Measurements from ENCODE around the gene BCL2L1.

DNA sequence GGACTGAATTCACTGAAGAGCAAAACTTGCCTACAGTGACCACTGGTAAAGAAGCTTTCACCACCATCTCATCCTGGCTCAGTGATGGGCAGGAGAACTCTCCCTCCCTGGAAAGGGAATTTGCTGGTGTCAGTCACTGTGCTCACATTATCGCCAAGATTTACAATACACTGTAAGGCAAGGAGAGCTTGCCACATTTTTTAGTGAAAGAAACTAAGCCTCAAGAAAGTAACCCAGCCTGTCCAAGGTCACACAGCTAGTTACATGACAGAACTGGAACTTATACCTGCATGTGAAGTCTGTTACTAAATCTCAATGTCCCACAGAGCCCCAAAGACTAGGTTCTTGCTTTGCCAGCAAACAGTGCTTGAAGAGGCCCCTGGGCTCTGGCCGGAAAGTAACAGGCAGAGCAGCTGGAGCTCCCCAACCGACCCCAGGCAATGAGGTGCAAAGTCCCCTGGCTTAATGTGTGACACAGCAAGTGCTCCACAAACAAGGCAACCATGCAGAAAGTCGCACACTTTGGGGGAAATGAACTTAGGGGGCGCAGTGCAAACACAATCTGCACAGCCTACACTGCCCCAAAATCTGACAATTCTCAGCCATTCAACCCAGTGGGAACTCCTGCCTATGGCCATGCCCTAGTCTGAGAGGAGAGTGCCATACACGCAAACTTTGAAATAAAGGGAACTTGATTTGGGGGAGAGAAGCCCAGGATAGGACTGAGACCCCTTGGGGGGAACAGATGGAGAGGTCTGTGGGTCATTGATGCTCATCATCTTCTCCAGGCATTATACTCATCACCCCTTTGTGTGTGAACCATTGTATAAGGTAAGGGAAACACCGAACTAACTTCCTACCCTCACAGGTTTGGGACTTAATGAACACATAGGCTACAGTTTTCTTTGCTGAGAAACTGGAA is 1.9 kb downstream of the BCL2L1 start:
- TF ChIP-seq POLR2AphosphoS5 (IDR thresholded peaks at IDR 0.05; ENCODE audit: low read length) (no peak), ZNF274 (IDR thresholded peaks at IDR 0.05; ENCODE audit: insufficient read depth, insufficient read length) (no peak), LARP7 (IDR thresholded peaks at IDR 0.05) (peak; percentile 59; the same call in 1 of the 2 replicates), RCOR1 (conservative IDR thresholded peaks at IDR 0.05; ENCODE audit: low read depth, low read length) (no peak), POLR2A (IDR thresholded peaks at IDR 0.05; ENCODE audit: low read depth, low read length) (no peak), RAD21 (IDR thresholded peaks at IDR 0.05; ENCODE audit: insufficient read depth, low read depth, low read length) (no peak), FOS (IDR thresholded peaks at IDR 0.05; ENCODE audit: borderline replicate concordance, extremely low read depth, insufficient read length) (no peak), RELA (IDR thresholded peaks at IDR 0.05; ENCODE audit: borderline replicate concordance, partially characterized antibody) (no peak), STAT1 (conservative IDR thresholded peaks at IDR 0.05) (no peak)
- TF ChIP-seq, protein P1, sequence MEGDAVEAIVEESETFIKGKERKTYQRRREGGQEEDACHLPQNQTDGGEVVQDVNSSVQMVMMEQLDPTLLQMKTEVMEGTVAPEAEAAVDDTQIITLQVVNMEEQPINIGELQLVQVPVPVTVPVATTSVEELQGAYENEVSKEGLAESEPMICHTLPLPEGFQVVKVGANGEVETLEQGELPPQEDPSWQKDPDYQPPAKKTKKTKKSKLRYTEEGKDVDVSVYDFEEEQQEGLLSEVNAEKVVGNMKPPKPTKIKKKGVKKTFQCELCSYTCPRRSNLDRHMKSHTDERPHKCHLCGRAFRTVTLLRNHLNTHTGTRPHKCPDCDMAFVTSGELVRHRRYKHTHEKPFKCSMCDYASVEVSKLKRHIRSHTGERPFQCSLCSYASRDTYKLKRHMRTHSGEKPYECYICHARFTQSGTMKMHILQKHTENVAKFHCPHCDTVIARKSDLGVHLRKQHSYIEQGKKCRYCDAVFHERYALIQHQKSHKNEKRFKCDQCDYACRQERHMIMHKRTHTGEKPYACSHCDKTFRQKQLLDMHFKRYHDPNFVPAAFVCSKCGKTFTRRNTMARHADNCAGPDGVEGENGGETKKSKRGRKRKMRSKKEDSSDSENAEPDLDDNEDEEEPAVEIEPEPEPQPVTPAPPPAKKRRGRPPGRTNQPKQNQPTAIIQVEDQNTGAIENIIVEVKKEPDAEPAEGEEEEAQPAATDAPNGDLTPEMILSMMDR (IDR thresholded peaks at IDR 0.05 in 2 of 3, conservative IDR thresholded peaks at IDR 0.05 in 1 of 3; ENCODE audit: control insufficient read depth in 2 of 3, extremely low read depth in 1 of 3, insufficient read depth in 1 of 3, low read depth in 3 of 3, low read length in 3 of 3), result peak; percentile 24 to 32 (median 26); a peak in 5 of 6 replicates
- TF ChIP-seq, protein P2, sequence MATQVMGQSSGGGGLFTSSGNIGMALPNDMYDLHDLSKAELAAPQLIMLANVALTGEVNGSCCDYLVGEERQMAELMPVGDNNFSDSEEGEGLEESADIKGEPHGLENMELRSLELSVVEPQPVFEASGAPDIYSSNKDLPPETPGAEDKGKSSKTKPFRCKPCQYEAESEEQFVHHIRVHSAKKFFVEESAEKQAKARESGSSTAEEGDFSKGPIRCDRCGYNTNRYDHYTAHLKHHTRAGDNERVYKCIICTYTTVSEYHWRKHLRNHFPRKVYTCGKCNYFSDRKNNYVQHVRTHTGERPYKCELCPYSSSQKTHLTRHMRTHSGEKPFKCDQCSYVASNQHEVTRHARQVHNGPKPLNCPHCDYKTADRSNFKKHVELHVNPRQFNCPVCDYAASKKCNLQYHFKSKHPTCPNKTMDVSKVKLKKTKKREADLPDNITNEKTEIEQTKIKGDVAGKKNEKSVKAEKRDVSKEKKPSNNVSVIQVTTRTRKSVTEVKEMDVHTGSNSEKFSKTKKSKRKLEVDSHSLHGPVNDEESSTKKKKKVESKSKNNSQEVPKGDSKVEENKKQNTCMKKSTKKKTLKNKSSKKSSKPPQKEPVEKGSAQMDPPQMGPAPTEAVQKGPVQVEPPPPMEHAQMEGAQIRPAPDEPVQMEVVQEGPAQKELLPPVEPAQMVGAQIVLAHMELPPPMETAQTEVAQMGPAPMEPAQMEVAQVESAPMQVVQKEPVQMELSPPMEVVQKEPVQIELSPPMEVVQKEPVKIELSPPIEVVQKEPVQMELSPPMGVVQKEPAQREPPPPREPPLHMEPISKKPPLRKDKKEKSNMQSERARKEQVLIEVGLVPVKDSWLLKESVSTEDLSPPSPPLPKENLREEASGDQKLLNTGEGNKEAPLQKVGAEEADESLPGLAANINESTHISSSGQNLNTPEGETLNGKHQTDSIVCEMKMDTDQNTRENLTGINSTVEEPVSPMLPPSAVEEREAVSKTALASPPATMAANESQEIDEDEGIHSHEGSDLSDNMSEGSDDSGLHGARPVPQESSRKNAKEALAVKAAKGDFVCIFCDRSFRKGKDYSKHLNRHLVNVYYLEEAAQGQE (IDR thresholded peaks at IDR 0.05; ENCODE audit: low read depth, low read length), result no peak
- TF ChIP-seq, protein P3, sequence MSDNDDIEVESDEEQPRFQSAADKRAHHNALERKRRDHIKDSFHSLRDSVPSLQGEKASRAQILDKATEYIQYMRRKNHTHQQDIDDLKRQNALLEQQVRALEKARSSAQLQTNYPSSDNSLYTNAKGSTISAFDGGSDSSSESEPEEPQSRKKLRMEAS (IDR thresholded peaks at IDR 0.05; ENCODE audit: low read depth, low read length), result no peak
- TF ChIP-seq, protein P4, sequence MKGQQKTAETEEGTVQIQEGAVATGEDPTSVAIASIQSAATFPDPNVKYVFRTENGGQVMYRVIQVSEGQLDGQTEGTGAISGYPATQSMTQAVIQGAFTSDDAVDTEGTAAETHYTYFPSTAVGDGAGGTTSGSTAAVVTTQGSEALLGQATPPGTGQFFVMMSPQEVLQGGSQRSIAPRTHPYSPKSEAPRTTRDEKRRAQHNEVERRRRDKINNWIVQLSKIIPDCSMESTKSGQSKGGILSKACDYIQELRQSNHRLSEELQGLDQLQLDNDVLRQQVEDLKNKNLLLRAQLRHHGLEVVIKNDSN (IDR thresholded peaks at IDR 0.05; ENCODE audit: borderline replicate concordance, extremely low read length, insufficient read depth, low read depth, low read length), result no peak
